HepG2 (cell line): ENCODE results near the gene DCDC2. TPM values are rescaled to one million over a fixed set of nuclear protein-coding genes. Genes with fewer than 3 reads are reported as not detected.
A peak's percentile ranks its signal among the peaks of the same experiment; 100 is the strongest.

Source experiments
- DRAP1 ChIP-seq: IDR thresholded peaks from 2 replicates; pipeline ENCODE4 v1.6.1; 2016; ENCODE audit warnings: missing genetic modification reagents, missing compliant biosample characterization
- ERF ChIP-seq: IDR thresholded peaks from 2 replicates; pipeline ENCODE4 v1.6.1; 2018; ENCODE audit warnings: missing biosample characterization, missing genetic modification reagents
- GFI1 ChIP-seq: sonication (generic); formaldehyde crosslinking; IDR thresholded peaks from 2 replicates; pipeline ENCODE4 v1.5.0; 2020; ENCODE audit warnings: missing genetic modification reagents, mild to moderate bottlenecking, borderline replicate concordance
- HOXA5 ChIP-seq: sonication (generic); formaldehyde crosslinking; IDR thresholded peaks from 2 replicates; pipeline ENCODE4 v1.4.0; 2020; ENCODE audit warnings: missing genetic modification reagents
- IRF2 ChIP-seq: IDR thresholded peaks from 2 replicates; pipeline ENCODE4 v1.6.1; 2018; ENCODE audit warnings: missing genetic modification reagents, missing compliant biosample characterization
- MXD1 ChIP-seq: sonication (generic); formaldehyde crosslinking; IDR thresholded peaks from 2 replicates; pipeline ENCODE4 v1.4.0; 2020; ENCODE audit warnings: mild to moderate bottlenecking, missing genetic modification reagents
- NCOA2 ChIP-seq: sonication (generic); formaldehyde crosslinking; IDR thresholded peaks from 2 replicates; pipeline ENCODE4 v1.8.0; 2022; ENCODE audit warnings: inconsistent platforms
- NR2F1 ChIP-seq, 2 experiments: fragments of 450-650 bp in 1 of 2; formaldehyde crosslinking in 1 of 2; IDR thresholded peaks; 2 replicates each; pipeline versions ENCODE4 v1.5.0 to v1.6.1; 2016 to 2020; ENCODE audit warnings: mild to moderate bottlenecking in 1 of 2, missing compliant biosample characterization in 1 of 2, missing genetic modification reagents in 1 of 2, moderate library complexity in 1 of 2
- NRL ChIP-seq: sonication (generic); formaldehyde crosslinking; IDR thresholded peaks from 2 replicates; pipeline ENCODE4 v1.5.0; 2020; ENCODE audit warnings: missing genetic modification reagents, mild to moderate bottlenecking, moderate library complexity, borderline replicate concordance
- ONECUT2 ChIP-seq: sonication (generic); formaldehyde crosslinking; IDR thresholded peaks from 2 replicates; pipeline ENCODE4 v1.4.0; 2020; ENCODE audit warnings: missing genetic modification reagents
- RARA ChIP-seq: IDR thresholded peaks from 2 replicates; pipeline ENCODE4 v1.6.1; 2016; ENCODE audit warnings: missing genetic modification reagents, missing compliant biosample characterization
- SALL2 ChIP-seq: sonication (generic); formaldehyde crosslinking; IDR thresholded peaks from 2 replicates; pipeline ENCODE4 v1.8.1; 2023; ENCODE audit warnings: mild to moderate bottlenecking, missing genetic modification reagents, inconsistent platforms
- SKIL ChIP-seq: sonication (generic); formaldehyde crosslinking; IDR thresholded peaks from 2 replicates; pipeline ENCODE4 v1.8.0; 2022; ENCODE audit warnings: missing genetic modification reagents, mild to moderate bottlenecking, moderate library complexity, borderline replicate concordance
- TOPORS ChIP-seq: sonication (generic); formaldehyde crosslinking; IDR thresholded peaks from 2 replicates; pipeline ENCODE4 v1.8.0; 2023; ENCODE audit warnings: mild to moderate bottlenecking, missing genetic modification reagents
- ZNF10 ChIP-seq: sonication (generic); formaldehyde crosslinking; IDR thresholded peaks from 2 replicates; pipeline ENCODE4 v1.4.0; 2020; ENCODE audit warnings: mild to moderate bottlenecking, low read depth, missing genetic modification reagents, borderline replicate concordance
- ZNF740 ChIP-seq: sonication (generic); formaldehyde crosslinking; IDR thresholded peaks from 2 replicates; pipeline ENCODE4 v1.4.0; 2020; ENCODE audit warnings: missing genetic modification reagents
- ZNF792 ChIP-seq: IDR thresholded peaks from 2 replicates; pipeline ENCODE4 v1.6.1; 2016
- ZNF850 ChIP-seq: sonication (generic); formaldehyde crosslinking; conservative IDR thresholded peaks from 2 replicates; pipeline ENCODE4 v1.9.0; 2021; ENCODE audit warnings: mild to moderate bottlenecking, missing genetic modification reagents
- polyA plus RNA-seq, 8 experiments: library from polyadenylated mRNA; depleted of rRNA in 3 of 8; stranded (reverse) in 7 of 8; unstranded in 1 of 8; fragments of >200 nt; fragmentation: Illumina TruSeq in 4 of 8; extraction: Trizol in 4 of 8; gene quantifications; 2 replicates each; pipeline versions ENCODE4 v1.2.1 to v1.2.3, GENCODE V29; 2011 to 2016; ENCODE audit warnings: low read depth in 4 of 8, missing spikeins in 1 of 8, mixed read lengths in 1 of 8; ENCODE audit not compliant: insufficient read depth in 1 of 8
- total RNA-seq, 5 experiments: library from RNA; depleted of rRNA; stranded (reverse); fragments of >200 nt; fragmentation: Illumina TruSeq; extraction: Trizol; gene quantifications; 2 replicates each; pipeline ENCODE4 v1.2.3, GENCODE V29; 2016; ENCODE audit warnings: low read depth in 1 of 5
- TF ChIP-seq, protein P1 (sequence below): sonication (generic); formaldehyde crosslinking; IDR thresholded peaks from 2 replicates; pipeline ENCODE4 v1.4.0; 2020; ENCODE audit warnings: mild to moderate bottlenecking, low read depth, missing genetic modification reagents
- TF ChIP-seq, protein P2 (sequence below): sonication (generic); formaldehyde crosslinking; IDR thresholded peaks from 2 replicates; pipeline ENCODE4 v1.4.0; 2020; ENCODE audit warnings: missing genetic modification reagents
- TF ChIP-seq, protein P3 (sequence below): sonication (generic); formaldehyde crosslinking; IDR thresholded peaks from 2 replicates; pipeline ENCODE4 v1.4.0; 2020; ENCODE audit warnings: missing genetic modification reagents, mild to moderate bottlenecking, borderline replicate concordance

The DCDC2 gene
- total and polyA plus RNA-seq, 2 of the 13 experiments (the other 11 are each of a cell fraction or from before 2014, with no cell fraction given), result 9.0 to 36.2 TPM

GRCh38 chr6:24148154-24148570 is 209.7 kb downstream of the DCDC2 start (continued):
- TF ChIP-seq TOPORS (CRISPR knock-in tag) (peak; percentile 61; the same call in 1 of the 2 replicates), HOXA5 (CRISPR knock-in tag) (0 out of 2 replicates have a peak, but pooled peaks have one; percentile 42), ZNF850 (CRISPR knock-in tag) (no peak), RARA (CRISPR knock-in tag) (peak; percentile 86), NCOA2 (CRISPR knock-in tag) (peak; percentile 94), ZNF10 (CRISPR knock-in tag) (peak; percentile 97), GFI1 (CRISPR knock-in tag) (peak; percentile 85; the same call in 1 of the 2 replicates), ERF (CRISPR knock-in tag) (peak; percentile 75), ONECUT2 (CRISPR knock-in tag) (peak; percentile 49; the same call in 1 of the 2 replicates), SKIL (CRISPR knock-in tag) (peak; percentile 74; the same call in 1 of the 2 replicates), IRF2 (peak; percentile 73; the same call in 1 of the 2 replicates), NRL (CRISPR knock-in tag) (no peak), MXD1 (CRISPR knock-in tag) (no peak), DRAP1 (CRISPR knock-in tag) (no peak), NR2F1 (CRISPR knock-in tag; IDR thresholded peaks at IDR 0.05) (peak; percentile 66 to 93), ZNF740 (no peak), SALL2 (no peak), ZNF792 (CRISPR knock-in tag) (peak; percentile 90)
- TF ChIP-seq, protein P1, sequence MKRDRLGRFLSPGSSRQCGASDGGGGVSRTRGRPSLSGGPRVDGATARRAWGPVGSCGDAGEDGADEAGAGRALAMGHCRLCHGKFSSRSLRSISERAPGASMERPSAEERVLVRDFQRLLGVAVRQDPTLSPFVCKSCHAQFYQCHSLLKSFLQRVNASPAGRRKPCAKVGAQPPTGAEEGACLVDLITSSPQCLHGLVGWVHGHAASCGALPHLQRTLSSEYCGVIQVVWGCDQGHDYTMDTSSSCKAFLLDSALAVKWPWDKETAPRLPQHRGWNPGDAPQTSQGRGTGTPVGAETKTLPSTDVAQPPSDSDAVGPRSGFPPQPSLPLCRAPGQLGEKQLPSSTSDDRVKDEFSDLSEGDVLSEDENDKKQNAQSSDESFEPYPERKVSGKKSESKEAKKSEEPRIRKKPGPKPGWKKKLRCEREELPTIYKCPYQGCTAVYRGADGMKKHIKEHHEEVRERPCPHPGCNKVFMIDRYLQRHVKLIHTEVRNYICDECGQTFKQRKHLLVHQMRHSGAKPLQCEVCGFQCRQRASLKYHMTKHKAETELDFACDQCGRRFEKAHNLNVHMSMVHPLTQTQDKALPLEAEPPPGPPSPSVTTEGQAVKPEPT (CRISPR knock-in tag), result no peak
- TF ChIP-seq, protein P2, sequence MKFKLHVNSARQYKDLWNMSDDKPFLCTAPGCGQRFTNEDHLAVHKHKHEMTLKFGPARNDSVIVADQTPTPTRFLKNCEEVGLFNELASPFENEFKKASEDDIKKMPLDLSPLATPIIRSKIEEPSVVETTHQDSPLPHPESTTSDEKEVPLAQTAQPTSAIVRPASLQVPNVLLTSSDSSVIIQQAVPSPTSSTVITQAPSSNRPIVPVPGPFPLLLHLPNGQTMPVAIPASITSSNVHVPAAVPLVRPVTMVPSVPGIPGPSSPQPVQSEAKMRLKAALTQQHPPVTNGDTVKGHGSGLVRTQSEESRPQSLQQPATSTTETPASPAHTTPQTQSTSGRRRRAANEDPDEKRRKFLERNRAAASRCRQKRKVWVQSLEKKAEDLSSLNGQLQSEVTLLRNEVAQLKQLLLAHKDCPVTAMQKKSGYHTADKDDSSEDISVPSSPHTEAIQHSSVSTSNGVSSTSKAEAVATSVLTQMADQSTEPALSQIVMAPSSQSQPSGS (CRISPR knock-in tag), result 0 out of 2 replicates have a peak, but pooled peaks have one; percentile 40
- TF ChIP-seq, protein P3, sequence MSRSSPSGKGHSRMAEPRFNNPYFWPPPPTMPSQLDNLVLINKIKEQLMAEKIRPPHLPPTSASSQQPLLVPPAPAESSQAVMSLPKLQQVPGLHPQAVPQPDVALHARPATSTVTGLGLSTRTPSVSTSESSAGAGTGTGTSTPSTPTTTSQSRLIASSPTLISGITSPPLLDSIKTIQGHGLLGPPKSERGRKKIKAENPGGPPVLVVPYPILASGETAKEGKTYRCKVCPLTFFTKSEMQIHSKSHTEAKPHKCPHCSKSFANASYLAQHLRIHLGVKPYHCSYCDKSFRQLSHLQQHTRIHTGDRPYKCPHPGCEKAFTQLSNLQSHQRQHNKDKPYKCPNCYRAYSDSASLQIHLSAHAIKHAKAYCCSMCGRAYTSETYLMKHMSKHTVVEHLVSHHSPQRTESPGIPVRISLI, result peak; percentile 53; the same call in 1 of the 2 replicates
